ENCODE results near the gene MIA3. TPM values are rescaled to one million over a fixed set of nuclear protein-coding genes. Genes with fewer than 3 reads are reported as not detected.

The MIA3 gene
- polyA plus RNA-seq, 1 of the 3 experiments (the other 2 are of a cell fraction): 51.4 TPM

- H3K27me3 ChIP-seq (ENCODE audit: insufficient read depth): no peaks in the 10 kb centered on the region
- H3K27ac ChIP-seq (ENCODE audit: low read depth in 2 of 2, low read length in 1 of 2): no peak overlapping the region
- DNase-seq: no peak
- no peaks in the 10 kb centered on the region for H3K9me2 ChIP-seq
- H3F3A ChIP-seq (replicated peaks; ENCODE audit: insufficient read depth): peaks cover 8% of the 10 kb centered on the region
- no peaks in the 10 kb centered on the region; a peak in 2 of 4 replicates for H3K4me1 ChIP-seq (ENCODE audit: control insufficient read depth in 1 of 2, insufficient read depth in 2 of 2, low read depth in 1 of 2, low read length in 1 of 2)
- no peak for TF ChIP-seq IRF3 (IDR thresholded peaks at IDR 0.05; ENCODE audit: low read depth, low read length)
- TF ChIP-seq JUND (IDR thresholded peaks at IDR 0.05): no peak
- TF ChIP-seq TCF12 (IDR thresholded peaks at IDR 0.05): no peak
- TF ChIP-seq YY1 (IDR thresholded peaks at IDR 0.05; ENCODE audit: low read depth): no peak
- no peak for TF ChIP-seq SIN3A (IDR thresholded peaks at IDR 0.05; ENCODE audit: borderline replicate concordance, low read depth, low read length)
- no peak for TF ChIP-seq USF1 (IDR thresholded peaks at IDR 0.05; ENCODE audit: borderline replicate concordance, low read depth)
- no peak for TF ChIP-seq NRF1 (IDR thresholded peaks at IDR 0.05; ENCODE audit: low read depth, low read length)
- no peak for TF ChIP-seq REST (IDR thresholded peaks at IDR 0.05; ENCODE audit: low read depth, low read length)
- TF ChIP-seq GABPA (IDR thresholded peaks at IDR 0.05; ENCODE audit: low read depth): no peak
- no peak for TF ChIP-seq POLR2AphosphoS5 (IDR thresholded peaks at IDR 0.05; ENCODE audit: low read depth, low read length)
- TF ChIP-seq MEF2A (IDR thresholded peaks at IDR 0.05; ENCODE audit: borderline replicate concordance, low read depth): no peak
- no peak for TF ChIP-seq RXRA (IDR thresholded peaks at IDR 0.05; ENCODE audit: borderline replicate concordance, low read depth)
- no peak for TF ChIP-seq FOSL2 (IDR thresholded peaks at IDR 0.05; ENCODE audit: borderline replicate concordance, low read depth)
- no peak for TF ChIP-seq SMC3 (IDR thresholded peaks at IDR 0.05; ENCODE audit: low read depth, low read length)
- no peak for TF ChIP-seq ELF1 (IDR thresholded peaks at IDR 0.05)
- TF ChIP-seq CTCF (IDR thresholded peaks at IDR 0.05): no peak
- TF ChIP-seq ZBTB33 (IDR thresholded peaks at IDR 0.05; ENCODE audit: borderline replicate concordance, low read depth): no peak
- no peak for TF ChIP-seq PBX3 (IDR thresholded peaks at IDR 0.05)
- no peak for TF ChIP-seq TAF1 (IDR thresholded peaks at IDR 0.05; ENCODE audit: borderline replicate concordance, low read depth, low read length)
- TF ChIP-seq MAX (IDR thresholded peaks at IDR 0.05; ENCODE audit: low read depth): no peak
- POLR2A ChIA-PET: no interaction called here
- no peak overlapping the region for H2AFZ ChIP-seq (ENCODE audit: low read depth)
- H3K4me2 ChIP-seq: no peak overlapping the region
- 96% methylated on average over 1 of the region's 1 CpG for WGBS (ENCODE audit: low lambda C conversion rate)
- no peak overlapping the region for H3K9ac ChIP-seq
- peaks cover 21% of the 10 kb centered on the region for H3K79me2 ChIP-seq (ENCODE audit: insufficient read depth)
- H4K20me1 ChIP-seq (ENCODE audit: insufficient read depth): no peaks in the 10 kb centered on the region
- H3K9me3 ChIP-seq: no peaks in the 10 kb centered on the region
- peaks cover 50 to 59% of the 10 kb centered on the region in 2 experiments for H3K36me3 ChIP-seq (replicated peaks in 1 of 2; ENCODE audit: control insufficient read depth in 1 of 2, insufficient read depth in 2 of 2, low read length in 1 of 2)
- CTCF ChIA-PET: no interaction called here
- H3K4me3 ChIP-seq (ENCODE audit: low read depth in 2 of 2, low read length in 1 of 2): no peak overlapping the region
Observed at GRCh38 chr1:222691016-222691415, 73.1 kb downstream of the MIA3 start.
